HK-2 (cell line): ENCODE results near the gene POU3F2.

Experiments
- DNase-seq: peaks from one replicate; pipeline ENCODE4 v3.0.0-alpha.2; 2018; ENCODE audit not compliant: unreplicated experiment

Gene POU3F2

GRCh38 chr6:98830146-98830545 lies 4.2 kb upstream of the POU3F2 start:
- DNase-seq = no peak

GRCh38 chr6:98831057-98831958 lies 3.1 kb upstream of the POU3F2 start:
- no peak for DNase-seq

GRCh38 chr6:98831959-98832283 lies 2.5 kb upstream of the POU3F2 start:
- no peak for DNase-seq

- DNase-seq = peak; percentile 53
These were observed 1.9 kb upstream of the POU3F2 start for GRCh38 chr6:98832284-98833056.

- DNase-seq = peak; percentile 35
These were observed 1.4 kb upstream of the POU3F2 start for GRCh38 chr6:98833057-98833306.

GRCh38 chr6:98833307-98834059 lies 891 bp upstream of the POU3F2 start:
- peak; percentile 21 for DNase-seq

GRCh38 chr6:98835149-98836024 lies 1.0 kb downstream of the POU3F2 start:
- DNase-seq = peak; percentile 18

GRCh38 chr6:98836025-98836961 lies 1.9 kb downstream of the POU3F2 start:
- DNase-seq = no peak

GRCh38 chr6:98836962-98837944 lies 2.9 kb downstream of the POU3F2 start:
- no peak for DNase-seq

GRCh38 chr6:98838032-98838431 lies 3.7 kb downstream of the POU3F2 start:
- no peak for DNase-seq

GRCh38 chr6:98838975-98839374 lies 4.6 kb downstream of the POU3F2 start:
- DNase-seq = no peak

- DNase-seq = no peak
These were observed 5.5 kb downstream of the POU3F2 start for GRCh38 chr6:98839781-98840361.

- no peak for DNase-seq
These were observed 6.0 kb downstream of the POU3F2 start for GRCh38 chr6:98840385-98840784.

- DNase-seq = no peak
These were observed 6.7 kb downstream of the POU3F2 start for GRCh38 chr6:98840996-98841513.

GRCh38 chr6:98841621-98842341 lies 7.4 kb downstream of the POU3F2 start:
- no peak for DNase-seq

GRCh38 chr6:98842342-98843180 lies 8.2 kb downstream of the POU3F2 start:
- DNase-seq = no peak
